GM23248 (cell line): ENCODE measurements around the gene EHBP1L1. TPM values are rescaled to one million over a fixed set of nuclear protein-coding genes. Genes with fewer than 3 reads are reported as not detected.

Experiments used
- DNase-seq: peaks from one replicate; pipeline ENCODE4 v3.0.0-alpha.2; 2015
- H2AFZ ChIP-seq: fragments of 200-600 bp; sonication (generic); 2 replicates; pipeline ENCODE4 v1.6.1; 2016; ENCODE audit warnings: antibody characterized with exemption
- H3F3A ChIP-seq: fragments of 200-600 bp; sonication (generic); 2 replicates; pipeline ENCODE4 v1.6.1; 2016; ENCODE audit warnings: mild to moderate bottlenecking, antibody characterized with exemption, mixed run types; ENCODE audit not compliant: insufficient read depth
- H3K27ac ChIP-seq: fragments of 200-600 bp; sonication (generic); 2 replicates; pipeline ENCODE4 v1.5.1; 2016; ENCODE audit warnings: mild to moderate bottlenecking
- H3K27me3 ChIP-seq: fragments of 200-600 bp; sonication (generic); replicated peaks from 2 replicates; pipeline ENCODE4 v1.6.1; 2016; ENCODE audit warnings: mild to moderate bottlenecking; ENCODE audit not compliant: insufficient read depth
- H3K36me3 ChIP-seq: fragments of 200-600 bp; sonication (generic); 2 replicates; pipeline ENCODE4 v1.6.1; 2016; ENCODE audit warnings: low read depth, mild to moderate bottlenecking
- H3K4me1 ChIP-seq: fragments of 200-600 bp; sonication (generic); 2 replicates; pipeline ENCODE4 v1.6.1; 2016; ENCODE audit warnings: mild to moderate bottlenecking; ENCODE audit not compliant: insufficient read depth
- H3K4me2 ChIP-seq: fragments of 200-600 bp; sonication (generic); one replicate; pipeline ENCODE4 v1.6.1; 2016; ENCODE audit warnings: mild to moderate bottlenecking; ENCODE audit not compliant: unreplicated experiment
- H3K4me3 ChIP-seq: fragments of 200-600 bp; sonication (generic); 2 replicates; pipeline ENCODE4 v1.5.1; 2016; ENCODE audit warnings: mild to moderate bottlenecking
- H3K79me2 ChIP-seq: fragments of 200-600 bp; sonication (generic); 2 replicates; pipeline ENCODE4 v1.6.1; 2016; ENCODE audit warnings: mild to moderate bottlenecking; ENCODE audit not compliant: insufficient read depth
- H3K9ac ChIP-seq: fragments of 200-600 bp; sonication (generic); 2 replicates; pipeline ENCODE4 v1.6.1; 2016; ENCODE audit warnings: mild to moderate bottlenecking
- H3K9me2 ChIP-seq: fragments of 200-600 bp; sonication (generic); 2 replicates; pipeline ENCODE4 v1.6.1; 2016; ENCODE audit warnings: mixed run types, mild to moderate bottlenecking, moderate library complexity; ENCODE audit not compliant: insufficient read depth
- H3K9me3 ChIP-seq: fragments of 200-600 bp; sonication (generic); one replicate; pipeline ENCODE4 v1.6.1; 2017; ENCODE audit warnings: low read depth
- H4K20me1 ChIP-seq: fragments of 200-600 bp; sonication (generic); 2 replicates; pipeline ENCODE4 v1.6.0; 2016; ENCODE audit not compliant: insufficient read depth
- EZH2 ChIP-seq: fragments of 200-600 bp; sonication (generic); IDR thresholded peaks from 2 replicates; pipeline ENCODE4 v1.6.1; 2018; ENCODE audit warnings: antibody characterized with exemption, mild to moderate bottlenecking; ENCODE audit not compliant: insufficient read depth, poor library complexity, severe bottlenecking
- EZH2phosphoT487 ChIP-seq: fragments of 200-600 bp; sonication (generic); IDR thresholded peaks from 2 replicates; pipeline ENCODE4 v1.6.1; 2018; ENCODE audit warnings: antibody characterized with exemption, moderate library complexity, mild to moderate bottlenecking, low read depth; ENCODE audit not compliant: insufficient read depth
- WGBS, 2 experiments: methylation state at CpG; one replicate each; pipeline ENCODE4 v1.1.6; 2015 to 2017; ENCODE audit warnings: low lambda C conversion rate in 2 of 2, low coverage in 1 of 2; ENCODE audit errors: missing lambda C conversion rate in 2 of 2; 5-methylcytosine and 5-hydroxymethylcytosine counted together
- in situ Hi-C: fragments of 300-500 bp; cut with MboI; formaldehyde crosslinking; loops from 2 replicates; pipeline ENCODE4 v1.15.0; 2020
- polyA plus RNA-seq: library from polyadenylated mRNA; unstranded; fragments of >200 nt; fragmentation: Nextera tagmentation; extraction: Ambion mirVana; gene quantifications from 2 replicates; pipeline ENCODE4 v1.2.1, GENCODE V29; 2016
- total RNA-seq: library from RNA; depleted of rRNA; stranded (reverse); fragments of >200 nt; shearing (Covaris generic); gene quantifications from 2 replicates; pipeline ENCODE4 v1.2.3, GENCODE V29; 2014

The EHBP1L1 gene
- total and polyA plus RNA-seq, 2 experiments from 2014 or later = 11.5 to 85.5 TPM

DNA sequence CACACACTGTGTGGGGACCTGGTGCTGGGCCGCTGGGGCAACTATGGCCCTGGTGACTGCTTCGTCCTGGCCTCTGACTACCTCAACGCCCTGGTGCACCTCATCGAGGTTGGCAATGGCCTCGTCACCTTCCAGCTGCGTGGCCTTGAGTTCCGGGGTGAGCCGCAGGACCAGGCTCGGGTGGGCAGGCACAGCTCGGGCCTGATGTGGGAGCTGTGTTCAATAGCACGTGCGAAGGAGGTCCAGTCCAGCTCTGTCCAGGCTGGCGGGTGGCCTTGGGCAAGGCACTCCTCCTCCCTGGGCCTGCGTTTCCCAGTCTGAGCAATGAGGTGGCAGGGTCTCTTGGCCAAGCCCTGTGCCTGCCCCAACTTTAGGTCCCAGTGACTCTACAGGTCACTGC lies 53.7 kb downstream of the EHBP1L1 start:
- no peak overlapping the region for H3K27ac ChIP-seq
- no peaks in the 10 kb centered on the region; the same call in 1 of the 2 replicates for H3K36me3 ChIP-seq
- no peak overlapping the region for H3K9ac ChIP-seq
- no peak overlapping the region for H3K4me3 ChIP-seq
- no peaks in the 10 kb centered on the region for H3K79me2 ChIP-seq
- H3K27me3 ChIP-seq = no peaks in the 10 kb centered on the region
- H3F3A ChIP-seq = no peaks in the 10 kb centered on the region
- H3K4me1 ChIP-seq = no peaks in the 10 kb centered on the region
- no peak overlapping the region for H3K4me2 ChIP-seq
- 92 to 93% methylated on average over 14 of the region's 14 CpGs for WGBS, 2 experiments
- H4K20me1 ChIP-seq = no peaks in the 10 kb centered on the region
- in situ Hi-C loops = no loop called here
- no peaks in the 10 kb centered on the region for H3K9me2 ChIP-seq
- TF ChIP-seq EZH2 (no peak), EZH2phosphoT487 (no peak)
- no peak overlapping the region for H2AFZ ChIP-seq
- H3K9me3 ChIP-seq = no peaks in the 10 kb centered on the region
- DNase-seq = no peak

DNA sequence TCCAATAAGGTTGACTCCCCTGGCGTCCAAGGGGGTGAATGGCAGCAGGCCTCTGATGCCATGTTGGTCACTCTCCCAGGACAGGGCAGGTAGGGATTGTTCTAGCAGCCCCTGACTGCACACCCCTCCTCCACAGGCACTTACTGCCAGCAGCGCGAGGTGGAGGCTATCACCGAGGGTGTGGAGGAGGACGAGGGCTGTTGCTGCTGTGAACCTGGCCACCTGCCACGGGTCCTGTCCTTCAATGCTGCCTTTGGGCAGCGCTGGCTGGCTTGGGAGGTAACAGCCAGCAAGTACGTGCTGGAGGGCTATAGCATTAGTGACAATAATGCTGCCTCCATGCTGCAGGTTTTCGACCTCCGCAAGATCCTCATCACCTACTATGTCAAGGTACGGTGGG lies 54.4 kb downstream of the EHBP1L1 start:
- Histone ChIP-seq H3K9me3 (no peaks in the 10 kb centered on the region), H3F3A (no peaks in the 10 kb centered on the region), H3K4me2 (no peak overlapping the region), H4K20me1 (no peaks in the 10 kb centered on the region), H2AFZ (no peak overlapping the region), H3K27me3 (no peaks in the 10 kb centered on the region), H3K4me3 (no peak overlapping the region), H3K9me2 (no peaks in the 10 kb centered on the region), H3K4me1 (no peaks in the 10 kb centered on the region), H3K36me3 (peaks cover 2% of the 10 kb centered on the region; the same call in 1 of the 2 replicates), H3K79me2 (no peaks in the 10 kb centered on the region), H3K9ac (no peak overlapping the region), H3K27ac (no peak overlapping the region)
- in situ Hi-C loops = no loop called here
- WGBS, 2 experiments = 95 to 96% methylated on average over 11 of the region's 11 CpGs
- no peak for DNase-seq
- no peak for TF ChIP-seq EZH2phosphoT487

DNA sequence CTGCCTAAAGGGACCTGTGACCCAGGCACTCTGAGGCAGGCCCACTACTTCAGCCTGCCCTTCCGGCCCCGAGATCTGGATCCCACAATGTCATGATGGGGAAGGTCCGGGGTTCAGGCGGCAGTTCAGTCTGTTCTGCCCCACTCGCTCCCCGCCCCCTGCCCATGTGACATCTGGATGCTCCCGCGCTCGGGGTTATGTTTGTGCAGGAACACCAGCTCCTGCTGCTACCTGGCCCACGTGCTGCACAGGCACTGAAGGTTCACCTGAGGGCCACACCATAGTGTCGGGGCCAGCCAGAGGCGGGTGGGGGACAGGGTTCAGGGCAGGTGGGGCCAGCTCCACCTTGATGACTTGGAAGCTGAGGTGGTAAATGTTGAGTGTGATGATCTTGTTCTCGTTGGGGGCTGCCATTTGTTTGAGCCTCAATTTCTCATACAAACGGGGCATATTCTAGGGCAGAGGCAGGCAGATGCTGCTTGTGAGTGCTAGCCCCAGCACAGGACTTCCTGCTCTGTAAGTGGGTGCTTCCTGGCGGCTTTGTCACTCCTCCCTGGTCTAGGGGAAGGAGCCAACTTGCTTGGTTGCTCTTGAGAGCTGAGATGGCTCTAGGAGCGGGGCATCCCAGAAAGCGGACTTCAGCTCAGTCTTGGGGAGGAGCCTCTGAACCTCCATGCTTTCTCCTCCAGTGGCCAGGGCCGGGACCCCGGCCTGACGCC lies 57.7 kb downstream of the EHBP1L1 start:
- Histone ChIP-seq H3K4me1 (no peaks in the 10 kb centered on the region), H3K4me2 (no peak overlapping the region), H3F3A (peaks cover 10% of the 10 kb centered on the region), H4K20me1 (no peaks in the 10 kb centered on the region), H3K9me2 (no peaks in the 10 kb centered on the region), H3K9me3 (no peaks in the 10 kb centered on the region), H3K79me2 (no peaks in the 10 kb centered on the region), H3K27ac (no peak overlapping the region), H3K9ac (no peak overlapping the region), H3K27me3 (no peaks in the 10 kb centered on the region), H3K36me3 (peaks cover 2% of the 10 kb centered on the region; the same call in 1 of the 2 replicates), H2AFZ (no peak overlapping the region), H3K4me3 (no peak overlapping the region)
- DNase-seq = no peak
- TF ChIP-seq EZH2 (no peak), EZH2phosphoT487 (no peak)
- WGBS, 2 experiments = 82% methylated on average over 20 of the region's 20 CpGs
- in situ Hi-C loops = no loop called here

DNA sequence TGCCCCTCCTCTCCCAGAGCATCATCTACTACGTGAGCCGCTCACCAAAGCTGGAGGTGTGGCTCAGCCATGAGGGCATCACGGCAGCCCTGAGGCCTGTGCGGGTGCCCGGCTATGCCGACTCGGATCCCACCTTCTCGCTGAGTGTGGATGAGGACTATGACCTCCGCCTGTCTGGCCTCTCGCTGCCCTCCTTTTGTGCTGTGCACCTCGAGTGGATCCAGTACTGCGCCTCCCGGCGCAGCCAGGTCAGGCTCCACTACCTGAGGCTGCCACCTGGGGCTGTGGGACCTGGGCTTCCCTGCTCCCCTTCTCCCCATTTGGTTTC lies 58.2 kb downstream of the EHBP1L1 start:
- Histone ChIP-seq H3K4me2 (no peak overlapping the region), H3K9me2 (no peaks in the 10 kb centered on the region), H3K27me3 (no peaks in the 10 kb centered on the region), H3K27ac (no peak overlapping the region), H3K4me1 (no peaks in the 10 kb centered on the region), H2AFZ (no peak overlapping the region), H3K9ac (no peak overlapping the region), H3K79me2 (no peaks in the 10 kb centered on the region), H3F3A (peaks cover 10% of the 10 kb centered on the region), H3K36me3 (peaks cover 2% of the 10 kb centered on the region; the same call in 1 of the 2 replicates), H3K4me3 (no peak overlapping the region), H4K20me1 (no peaks in the 10 kb centered on the region), H3K9me3 (no peaks in the 10 kb centered on the region)
- WGBS, 2 experiments = 87 to 89% methylated on average over 14 of the region's 14 CpGs
- DNase-seq = no peak
- no peak for TF ChIP-seq EZH2phosphoT487
- TF ChIP-seq EZH2 = no peak
- in situ Hi-C loops = no loop called here
